Measurements from ENCODE around the gene PACS2.

PACS2 gene

GRCh38 chr14:105346200-105346533 lies 31.6 kb downstream of the PACS2 start:
- DNase-seq (ENCODE audit: extremely low read depth, insufficient read length), result no peak
- Histone ChIP-seq H3K27me3 (replicated peaks; ENCODE audit: control insufficient read depth, insufficient read depth, low read length) (no peaks in the 10 kb centered on the region), H3K36me3 (ENCODE audit: control insufficient read depth, insufficient read depth, low read length) (no peaks in the 10 kb centered on the region), H3K4me3 (replicated peaks; ENCODE audit: low read depth, low read length) (no peak overlapping the region)
- no peak for TF ChIP-seq CTCF (IDR thresholded peaks at IDR 0.05; ENCODE audit: insufficient read depth, low read length, poor library complexity, severe bottlenecking)

GRCh38 chr14:105346876-105347586 lies 32.5 kb downstream of the PACS2 start:
- Histone ChIP-seq H3K27me3 (replicated peaks; ENCODE audit: control insufficient read depth, insufficient read depth, low read length) (no peaks in the 10 kb centered on the region), H3K36me3 (ENCODE audit: control insufficient read depth, insufficient read depth, low read length) (no peaks in the 10 kb centered on the region), H3K4me3 (replicated peaks; ENCODE audit: low read depth, low read length) (no peak overlapping the region)
- DNase-seq (ENCODE audit: extremely low read depth, insufficient read length), result no peak
- TF ChIP-seq CTCF (IDR thresholded peaks at IDR 0.05; ENCODE audit: insufficient read depth, low read length, poor library complexity, severe bottlenecking), result no peak

GRCh38 chr14:105347587-105347968 lies 33.0 kb downstream of the PACS2 start:
- Histone ChIP-seq H3K36me3 (ENCODE audit: control insufficient read depth, insufficient read depth, low read length) (no peaks in the 10 kb centered on the region), H3K27me3 (replicated peaks; ENCODE audit: control insufficient read depth, insufficient read depth, low read length) (no peaks in the 10 kb centered on the region), H3K4me3 (replicated peaks; ENCODE audit: low read depth, low read length) (no peak overlapping the region)
- DNase-seq (ENCODE audit: extremely low read depth, insufficient read length), result no peak
- TF ChIP-seq CTCF (IDR thresholded peaks at IDR 0.05; ENCODE audit: insufficient read depth, low read length, poor library complexity, severe bottlenecking), result no peak

- Histone ChIP-seq H3K4me3 (replicated peaks; ENCODE audit: low read depth, low read length) (no peak overlapping the region), H3K36me3 (ENCODE audit: control insufficient read depth, insufficient read depth, low read length) (no peaks in the 10 kb centered on the region), H3K27me3 (replicated peaks; ENCODE audit: control insufficient read depth, insufficient read depth, low read length) (no peaks in the 10 kb centered on the region)
- TF ChIP-seq CTCF (IDR thresholded peaks at IDR 0.05; ENCODE audit: insufficient read depth, low read length, poor library complexity, severe bottlenecking), result no peak
- DNase-seq (ENCODE audit: extremely low read depth, insufficient read length), result no peak
Observed at GRCh38 chr14:105348169-105348944, 33.8 kb downstream of the PACS2 start.

- Histone ChIP-seq H3K4me3 (replicated peaks; ENCODE audit: low read depth, low read length) (no peak overlapping the region), H3K27me3 (replicated peaks; ENCODE audit: control insufficient read depth, insufficient read depth, low read length) (no peaks in the 10 kb centered on the region), H3K36me3 (ENCODE audit: control insufficient read depth, insufficient read depth, low read length) (no peaks in the 10 kb centered on the region)
- no peak for DNase-seq (ENCODE audit: extremely low read depth, insufficient read length)
- TF ChIP-seq CTCF (IDR thresholded peaks at IDR 0.05; ENCODE audit: insufficient read depth, low read length, poor library complexity, severe bottlenecking), result no peak
Observed at GRCh38 chr14:105348945-105349699, 34.6 kb downstream of the PACS2 start.
